Transverse colon (tissue), 4 donors: ENCODE data around the gene SLX4IP. TPM values are rescaled to one million over a fixed set of nuclear protein-coding genes. Genes with fewer than 3 reads are reported as not detected.

Source experiments
- DNase-seq: peaks from one replicate; pipeline ENCODE4 v3.0.0-alpha.2; 2019
- H3K27ac ChIP-seq, 4 donors: fragments of 200-600 bp; sonication (generic); 2 replicates each; pipeline ENCODE4 v1.5.1; 2016 to 2018; ENCODE audit warnings: inconsistent platforms in 4 of 4
- H3K27me3 ChIP-seq: fragments of 200-600 bp; sonication (generic); 2 replicates; pipeline ENCODE4 v1.5.1; 2017; ENCODE audit warnings: inconsistent platforms
- H3K36me3 ChIP-seq, 4 donors: fragments of 200-600 bp; sonication (generic); 2 replicates each; pipeline ENCODE4 v1.5.1; 2017 to 2019; ENCODE audit warnings: inconsistent platforms in 4 of 4
- H3K4me1 ChIP-seq, 4 donors: fragments of 200-600 bp; sonication (generic); 2 replicates each; pipeline ENCODE4 v1.5.1; 2017 to 2020; ENCODE audit warnings: inconsistent platforms in 4 of 4
- H3K4me3 ChIP-seq, 4 donors: fragments of 200-600 bp; sonication (generic); 1 replicate in 1 of 4; 2 replicates in 3 of 4; pipeline versions ENCODE4 v1.5.1 to v1.6.1; 2017 to 2019; ENCODE audit warnings: inconsistent platforms in 4 of 4
- H3K9me3 ChIP-seq, 2 donors: fragments of 200-600 bp; sonication (generic); 2 replicates each; pipeline ENCODE4 v1.5.1; 2017 to 2019; ENCODE audit warnings: inconsistent platforms in 2 of 2
- EP300 ChIP-seq: sonication (generic); formaldehyde crosslinking; IDR thresholded peaks from one replicate; pipeline ENCODE4 v1.6.1; 2017; ENCODE audit warnings: antibody characterized with exemption, low read depth
- POLR2A ChIP-seq: fragments of 450-650 bp; IDR thresholded peaks from one replicate; pipeline ENCODE4 v1.6.1; 2016; ENCODE audit warnings: antibody characterized with exemption, mild to moderate bottlenecking, moderate library complexity
- POLR2AphosphoS5 ChIP-seq, 3 donors: sonication (generic); formaldehyde crosslinking; IDR thresholded peaks; one replicate each; pipeline ENCODE4 v1.6.1; 2016; ENCODE audit warnings: antibody characterized with exemption in 3 of 3
- WGBS, 2 donors: methylation state at CpG; one replicate each; pipeline ENCODE4 v1.1.5; 2018; ENCODE audit warnings: low coverage in 1 of 2; 5-methylcytosine and 5-hydroxymethylcytosine counted together
- in situ Hi-C, 4 donors: fragments of 200-750 bp; cut with MboI; loops; one replicate each; pipeline versions ENCODE4 v1.15.0 to v1.15.1; 2017; ENCODE audit warnings: low sequenced_read_pairs in 3 of 4, low pct_ligation_motif_present in 1 of 4, low pct_unique_long_range_greater_than_20kb in 1 of 4
- intact Hi-C: fragments of 100-400 bp; cut with DNase I; formaldehyde crosslinking; loops from one replicate; pipeline ENCODE4 v1.15.1; 2023; ENCODE audit warnings: low total_unique reads
- total RNA-seq, 4 donors: library from RNA; depleted of rRNA; stranded (reverse); fragments of >200 nt; gene quantifications; one replicate each; pipeline ENCODE4 v1.1.0, GENCODE V29; 2016
- TF ChIP-seq, protein P1 (sequence below), 5 experiments: fragments of 200-600 bp in 3 of 5; fragments of 450-650 bp in 2 of 5; sonication (generic) in 3 of 5; IDR thresholded peaks; 1 replicate in 2 of 5; 2 replicates in 3 of 5; pipeline ENCODE4 v1.5.1; 2016 to 2017; ENCODE audit warnings: antibody characterized with exemption in 5 of 5, inconsistent platforms in 3 of 5, mild to moderate bottlenecking in 2 of 5, moderate library complexity in 1 of 5

Gene SLX4IP
- total RNA-seq, 4 donors from 2014 or later, result 5.4 to 8.4 (median 7.5) TPM

DNA sequence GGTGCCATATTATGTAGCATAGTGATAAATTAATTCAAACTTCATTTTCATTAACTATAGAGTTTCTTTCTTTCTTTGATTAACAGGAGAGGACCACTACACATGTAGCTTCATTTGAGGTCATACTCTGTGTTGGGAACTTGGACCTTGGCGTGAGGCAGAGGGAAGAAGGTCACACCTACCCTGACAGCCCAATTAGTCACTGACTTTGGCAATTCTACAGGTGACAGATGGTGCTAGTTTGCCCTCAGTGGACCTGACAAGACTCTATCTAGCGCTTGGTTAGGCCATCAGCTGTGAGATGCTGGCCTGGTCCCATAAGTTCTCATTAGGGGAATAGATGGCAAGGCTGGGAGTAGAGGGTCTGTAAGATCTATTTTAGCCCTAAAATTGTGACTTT is 14.2 kb downstream of the SLX4IP start:
- H3K36me3 ChIP-seq, result no peaks in the 10 kb centered on the region
- H3K4me1 ChIP-seq, result peaks cover 0 to 11% (median 3%) of the 10 kb centered on the region in 4 donors
- no peaks in the 10 kb centered on the region for H3K9me3 ChIP-seq
- 98 to 100% methylated on average over 2 of the region's 2 CpGs for WGBS, 2 donors
- DNase-seq, result no peak
- no peaks in the 10 kb centered on the region for H3K27me3 ChIP-seq
- TF ChIP-seq EP300, result no peak
- TF ChIP-seq POLR2AphosphoS5 (IDR thresholded peaks at IDR 0.05), result no peak
- TF ChIP-seq POLR2A, result no peak
- TF ChIP-seq, protein P1, sequence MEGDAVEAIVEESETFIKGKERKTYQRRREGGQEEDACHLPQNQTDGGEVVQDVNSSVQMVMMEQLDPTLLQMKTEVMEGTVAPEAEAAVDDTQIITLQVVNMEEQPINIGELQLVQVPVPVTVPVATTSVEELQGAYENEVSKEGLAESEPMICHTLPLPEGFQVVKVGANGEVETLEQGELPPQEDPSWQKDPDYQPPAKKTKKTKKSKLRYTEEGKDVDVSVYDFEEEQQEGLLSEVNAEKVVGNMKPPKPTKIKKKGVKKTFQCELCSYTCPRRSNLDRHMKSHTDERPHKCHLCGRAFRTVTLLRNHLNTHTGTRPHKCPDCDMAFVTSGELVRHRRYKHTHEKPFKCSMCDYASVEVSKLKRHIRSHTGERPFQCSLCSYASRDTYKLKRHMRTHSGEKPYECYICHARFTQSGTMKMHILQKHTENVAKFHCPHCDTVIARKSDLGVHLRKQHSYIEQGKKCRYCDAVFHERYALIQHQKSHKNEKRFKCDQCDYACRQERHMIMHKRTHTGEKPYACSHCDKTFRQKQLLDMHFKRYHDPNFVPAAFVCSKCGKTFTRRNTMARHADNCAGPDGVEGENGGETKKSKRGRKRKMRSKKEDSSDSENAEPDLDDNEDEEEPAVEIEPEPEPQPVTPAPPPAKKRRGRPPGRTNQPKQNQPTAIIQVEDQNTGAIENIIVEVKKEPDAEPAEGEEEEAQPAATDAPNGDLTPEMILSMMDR (IDR thresholded peaks at IDR 0.05), result no peak
- intact Hi-C loops, result no loop called here
- in situ Hi-C loops, result loop anchor here in 1 of 4 donors (25.0 kb wide), 1 partner anchor 462 kb away; no protein-coding TSS in a partner anchor
- no peak overlapping the region for H3K4me3 ChIP-seq
- no peak overlapping the region for H3K27ac ChIP-seq

DNA sequence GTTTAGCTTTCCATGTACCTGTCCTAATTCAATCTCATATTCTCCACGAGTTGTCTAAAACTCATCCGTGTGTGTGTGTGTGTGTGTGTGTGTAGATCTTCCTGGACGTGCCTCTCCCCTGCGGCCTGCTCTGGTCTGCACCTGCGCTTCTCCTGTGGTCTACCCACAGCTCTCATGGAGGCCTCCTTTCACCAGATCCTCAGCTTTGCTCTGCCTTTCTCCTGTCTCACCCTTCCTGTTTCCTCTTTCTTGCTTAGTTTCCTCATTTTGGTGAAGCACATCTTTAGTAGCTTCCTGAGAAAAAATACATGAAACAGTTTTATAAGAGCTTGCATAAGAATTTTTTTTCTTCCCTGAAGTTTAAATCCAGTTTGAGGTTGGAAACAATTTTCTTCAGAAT is 18.1 kb downstream of the SLX4IP start:
- intact Hi-C loops (no loop called here), in situ Hi-C loops (loop anchor here in 3 of 4 donors (25.0 kb wide), 3 partner anchors 209 to 1084 kb away; partner anchors contain the start of gene JAG1 (in 1 of the 3))
- TF ChIP-seq EP300 (no peak), POLR2AphosphoS5 (IDR thresholded peaks at IDR 0.05) (no peak), POLR2A (no peak)
- TF ChIP-seq, protein P1 (IDR thresholded peaks at IDR 0.05), result no peak
- no peaks in the 10 kb centered on the region for H3K4me1 ChIP-seq
- no peak overlapping the region for H3K27ac ChIP-seq
- 33 to 50% methylated on average over 1 to 5 of the region's 5 CpGs for WGBS, 2 donors
- H3K36me3 ChIP-seq, result no peaks in the 10 kb centered on the region
- no peaks in the 10 kb centered on the region for H3K27me3 ChIP-seq
- DNase-seq, result peak; percentile 35
- no peaks in the 10 kb centered on the region for H3K9me3 ChIP-seq
- no peak overlapping the region for H3K4me3 ChIP-seq

DNA sequence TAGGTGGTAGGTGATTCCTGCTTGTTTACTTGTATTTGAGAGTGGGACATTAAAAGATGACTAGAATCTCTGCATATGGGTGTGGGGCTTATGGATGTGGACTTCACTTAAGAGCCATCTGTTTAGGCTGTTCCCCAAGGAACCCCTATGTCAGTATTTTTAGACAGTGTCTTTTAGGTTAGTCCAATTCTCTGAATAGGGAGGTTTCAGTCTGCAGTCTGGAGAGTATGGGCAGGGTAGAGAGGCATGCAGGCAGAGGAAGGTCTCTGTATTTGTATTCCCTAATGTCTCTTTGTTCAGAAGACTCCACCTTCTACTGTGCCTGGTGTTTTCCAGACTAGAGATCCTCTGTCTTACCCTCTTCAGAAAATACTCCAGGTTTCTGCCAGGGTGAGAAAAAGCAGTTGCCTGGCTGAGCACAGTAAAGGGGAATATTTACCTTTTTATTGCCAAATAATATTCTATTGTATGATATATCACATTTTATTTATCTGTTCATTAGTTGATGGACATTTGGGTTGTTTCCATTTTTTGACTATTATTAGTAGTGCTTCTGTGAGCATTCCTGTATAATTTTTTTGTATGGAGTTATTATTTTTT is 19.1 kb downstream of the SLX4IP start:
- Histone ChIP-seq H3K4me1 (no peaks in the 10 kb centered on the region), H3K36me3 (no peaks in the 10 kb centered on the region), H3K27me3 (no peaks in the 10 kb centered on the region), H3K27ac (no peak overlapping the region), H3K4me3 (no peak overlapping the region), H3K9me3 (no peaks in the 10 kb centered on the region)
- intact Hi-C loops, result no loop called here
- TF ChIP-seq EP300 (no peak), POLR2AphosphoS5 (IDR thresholded peaks at IDR 0.05) (no peak), POLR2A (no peak)
- TF ChIP-seq, protein P1 (IDR thresholded peaks at IDR 0.05), result no peak
- in situ Hi-C loops, result loop anchor here in 3 of 4 donors (25.0 kb wide), 3 partner anchors 208 to 1083 kb away; partner anchors contain the start of gene JAG1 (in 1 of the 3)
- DNase-seq, result no peak

DNA sequence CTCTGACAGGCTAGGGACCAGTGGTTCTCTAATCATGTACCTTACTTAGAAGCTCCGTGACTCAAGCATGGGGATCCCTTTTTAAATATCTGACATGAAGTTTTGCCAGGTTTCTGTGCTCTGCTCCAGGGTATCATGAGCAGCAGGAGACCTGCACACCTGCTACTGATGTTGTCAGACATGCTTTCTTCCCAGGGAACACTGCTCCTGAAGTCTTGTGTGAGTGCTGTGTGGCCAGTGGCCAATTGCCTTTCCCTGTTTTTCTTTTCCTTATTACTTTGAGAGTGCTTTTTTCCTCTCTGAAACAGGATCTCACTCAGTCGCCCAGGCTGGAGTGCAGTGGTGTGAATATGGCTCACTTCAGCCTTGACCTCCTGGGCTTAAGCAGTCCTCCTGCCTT is 26.4 kb downstream of the SLX4IP start:
- intact Hi-C loops, result loop anchor here (10.0 kb wide), 1 partner anchor 1083 kb away; no protein-coding TSS in a partner anchor
- 68% methylated on average over 2 of the region's 2 CpGs; no CpG with 5 or more reads in 1 of the 2 donors for WGBS, 2 donors
- Histone ChIP-seq H3K36me3 (no peaks in the 10 kb centered on the region), H3K27ac (no peak overlapping the region), H3K4me3 (no peak overlapping the region), H3K27me3 (no peaks in the 10 kb centered on the region), H3K9me3 (no peaks in the 10 kb centered on the region), H3K4me1 (peaks cover 0 to 17% (median 4%) of the 10 kb centered on the region in 4 donors)
- in situ Hi-C loops, result loop anchor here in 3 of 4 donors (25.0 kb wide), 3 partner anchors 201 to 1076 kb away; partner anchors contain the start of gene JAG1 (in 1 of the 3)
- peak; percentile 11 for DNase-seq
- no peak for TF ChIP-seq POLR2A
- TF ChIP-seq, protein P1 (IDR thresholded peaks at IDR 0.05), result no peak
- TF ChIP-seq EP300, result no peak
- no peak for TF ChIP-seq POLR2AphosphoS5 (IDR thresholded peaks at IDR 0.05)
